IPS-18c (cell line): ENCODE data around the gene MANF.

ENCODE experiments used
- H3K4me3 ChIP-seq: 2 replicates; pipeline ENCODE4 v1.7.0; 2013; ENCODE audit warnings: low read depth, mild to moderate bottlenecking, low read length, moderate library complexity; ENCODE audit not compliant: insufficient read depth
- H3K9me3 ChIP-seq: one replicate; pipeline ENCODE4 v1.6.1; 2013; ENCODE audit warnings: mild to moderate bottlenecking, low read length, moderate library complexity; ENCODE audit not compliant: control insufficient read depth, insufficient read depth

Gene MANF

DNA sequence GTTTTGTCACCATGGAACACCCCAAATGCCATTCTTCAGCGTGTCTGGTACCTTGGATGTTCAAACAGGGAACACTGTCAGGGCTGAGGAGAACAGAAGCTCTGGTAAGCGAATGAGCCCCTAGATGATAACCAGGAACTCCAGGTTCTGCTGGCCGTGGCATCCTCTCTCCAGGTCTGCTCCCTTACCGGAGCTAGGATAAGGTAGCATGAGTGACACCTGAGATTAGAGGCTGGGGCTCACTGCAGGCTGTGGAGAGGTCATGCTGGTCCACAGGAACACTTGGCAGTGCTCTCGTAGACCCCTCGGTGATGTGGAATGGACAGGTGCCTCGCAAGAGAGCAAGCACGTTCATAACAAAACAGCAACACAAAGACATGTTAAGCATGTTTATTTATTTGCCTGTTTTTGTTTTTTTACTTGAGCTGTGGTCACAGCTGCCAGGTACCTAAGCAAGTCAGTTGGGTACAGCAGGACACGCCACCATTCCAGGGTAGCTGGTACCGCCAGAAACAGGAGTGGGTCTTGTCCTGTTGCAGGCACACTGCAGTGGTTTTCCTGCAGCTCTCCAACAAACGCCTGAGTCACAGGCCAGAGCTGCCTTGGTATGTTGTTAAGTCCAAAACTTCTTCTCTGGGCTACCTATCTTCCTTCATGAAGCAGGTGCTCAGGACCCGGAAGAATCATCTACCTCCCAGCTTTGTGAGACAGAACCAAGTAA lies 10.6 kb downstream of the MANF start:
- Histone ChIP-seq H3K9me3 (peaks cover 2% of the 10 kb centered on the region), H3K4me3 (no peak overlapping the region)

DNA sequence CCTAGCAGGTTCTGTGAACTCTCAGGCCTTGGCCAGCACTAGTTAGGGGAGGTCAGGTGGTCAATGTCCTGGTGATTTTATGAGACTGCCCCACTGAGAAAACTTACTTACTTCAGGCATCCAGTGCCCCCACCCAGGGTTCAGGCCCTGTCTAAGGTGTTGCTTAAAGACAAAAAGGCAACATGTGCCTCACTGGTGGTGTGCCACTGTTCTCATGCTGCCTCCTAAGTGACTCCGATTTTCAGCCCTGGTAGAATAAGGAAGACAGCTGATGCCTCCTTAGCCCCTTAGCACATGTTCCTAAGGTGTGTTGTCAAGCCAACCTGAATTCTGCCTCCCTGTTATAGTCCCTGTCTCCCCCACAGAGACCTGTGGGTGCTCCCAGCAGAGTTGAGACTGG lies 11.3 kb downstream of the MANF start:
- H3K9me3 ChIP-seq: peaks cover 2% of the 10 kb centered on the region
- no peak overlapping the region for H3K4me3 ChIP-seq

DNA sequence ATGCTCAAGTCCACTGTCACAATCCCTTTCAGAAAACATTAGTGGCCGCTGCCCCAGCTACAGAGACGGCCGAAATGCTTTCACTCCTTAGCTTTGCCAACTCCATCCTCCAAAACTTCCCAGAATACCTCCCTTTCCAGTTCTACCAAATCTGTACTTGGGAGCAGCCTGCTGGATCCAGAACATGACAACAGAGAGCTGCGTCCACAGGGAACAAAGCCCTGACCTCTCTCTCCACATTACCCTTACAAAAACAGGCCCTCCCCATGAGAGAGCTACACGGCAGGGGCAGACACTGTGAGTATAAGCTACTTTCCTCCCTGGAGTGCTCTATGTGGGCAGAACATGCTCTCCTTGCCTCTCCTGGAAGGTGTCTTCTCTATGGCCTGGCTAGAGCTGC lies 12.3 kb downstream of the MANF start:
- H3K4me3 ChIP-seq: no peak overlapping the region
- H3K9me3 ChIP-seq: no peaks in the 10 kb centered on the region

DNA sequence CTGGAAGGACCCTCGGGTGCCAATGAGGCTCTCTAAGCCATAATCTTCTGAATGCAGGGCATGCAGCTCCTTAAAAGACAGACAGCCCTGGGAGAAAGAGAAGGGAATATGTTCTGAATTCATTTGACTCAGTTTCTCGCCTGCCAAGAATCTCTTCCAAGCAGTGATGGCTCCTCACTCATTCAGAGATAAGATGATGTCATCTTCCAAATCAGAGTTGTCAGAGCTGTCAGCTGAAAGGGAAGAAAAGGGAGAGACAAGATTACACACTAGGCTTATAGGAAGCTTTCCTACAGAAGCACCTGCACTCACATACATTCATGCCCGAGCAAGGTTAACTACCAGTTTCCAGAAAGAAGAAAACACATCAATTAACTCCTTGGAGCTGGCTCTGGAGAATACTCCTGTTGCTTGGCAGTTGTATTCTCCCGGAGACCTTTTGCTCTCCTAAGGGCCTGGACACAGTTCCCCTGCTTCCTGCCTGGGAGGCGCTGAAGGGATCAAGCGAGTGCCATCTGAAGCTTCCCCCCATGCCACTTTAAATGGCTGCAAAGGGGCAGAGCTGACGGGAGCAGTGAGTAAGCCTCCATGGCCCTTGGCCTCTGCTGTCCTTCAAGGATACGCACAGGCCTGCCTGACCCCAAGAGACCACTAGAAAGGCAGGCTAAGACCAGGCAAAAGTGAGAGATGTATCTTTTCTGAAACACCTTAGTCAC lies 13.7 kb downstream of the MANF start:
- H3K9me3 ChIP-seq: no peaks in the 10 kb centered on the region
- no peak overlapping the region for H3K4me3 ChIP-seq

DNA sequence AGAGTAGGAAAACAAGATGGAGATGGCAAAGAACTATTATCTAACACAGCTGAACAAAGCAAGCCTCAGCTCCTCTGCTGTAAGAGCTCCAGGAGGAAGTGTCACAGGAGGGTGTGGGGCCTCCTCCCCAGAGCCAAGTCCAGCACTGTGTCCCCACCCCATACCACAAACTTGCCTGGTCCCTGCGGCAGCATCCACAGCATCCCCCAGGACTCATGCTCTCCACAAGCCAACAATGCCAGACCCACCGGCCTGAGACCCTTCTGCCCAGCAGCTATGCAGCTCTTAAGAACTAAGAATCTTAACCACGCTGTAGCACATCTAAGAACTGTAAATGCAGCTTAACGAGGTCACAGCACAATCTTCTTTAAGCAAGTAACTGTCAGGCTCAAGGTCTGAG lies 15.1 kb downstream of the MANF start:
- Histone ChIP-seq H3K4me3 (no peak overlapping the region), H3K9me3 (no peaks in the 10 kb centered on the region)

DNA sequence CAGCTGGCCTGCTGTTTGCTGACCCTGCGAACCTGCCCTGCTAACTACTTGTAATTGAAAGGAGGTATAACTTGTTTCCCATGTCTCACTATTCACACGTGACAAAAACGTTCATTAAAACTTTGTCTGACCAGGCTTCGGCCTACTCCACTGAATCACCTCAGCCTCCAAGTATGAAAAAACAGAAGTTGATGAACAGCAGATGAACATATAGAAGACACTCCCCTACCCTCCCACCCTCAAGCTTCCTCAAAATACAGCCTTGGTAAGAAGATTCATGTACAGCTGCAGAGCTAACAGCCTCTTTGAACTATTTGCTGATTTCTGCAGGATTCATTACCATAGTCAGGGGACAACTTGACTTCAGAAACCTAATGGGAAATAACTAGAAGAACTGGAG lies 16.6 kb downstream of the MANF start:
- Histone ChIP-seq H3K4me3 (no peak overlapping the region), H3K9me3 (no peaks in the 10 kb centered on the region)

DNA sequence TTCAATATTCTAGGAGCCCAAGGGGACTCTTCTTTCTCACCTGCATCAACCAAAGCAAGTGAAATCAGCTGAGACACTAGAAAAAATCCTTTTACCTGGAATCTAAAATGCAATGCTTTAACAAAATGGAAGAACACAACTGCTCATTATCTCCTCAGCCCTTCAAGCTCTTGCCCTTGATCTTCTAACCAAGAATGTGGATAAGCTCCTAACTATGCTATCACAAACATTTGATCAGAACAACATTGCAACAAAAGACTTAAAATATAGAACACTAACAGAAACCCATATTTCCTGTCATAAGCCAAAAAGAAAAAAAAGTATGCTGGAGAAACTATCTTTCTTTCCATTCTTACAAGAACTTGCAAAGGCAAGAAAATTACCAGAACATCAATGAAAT lies 18.6 kb downstream of the MANF start:
- Histone ChIP-seq H3K4me3 (no peak overlapping the region), H3K9me3 (no peaks in the 10 kb centered on the region)

DNA sequence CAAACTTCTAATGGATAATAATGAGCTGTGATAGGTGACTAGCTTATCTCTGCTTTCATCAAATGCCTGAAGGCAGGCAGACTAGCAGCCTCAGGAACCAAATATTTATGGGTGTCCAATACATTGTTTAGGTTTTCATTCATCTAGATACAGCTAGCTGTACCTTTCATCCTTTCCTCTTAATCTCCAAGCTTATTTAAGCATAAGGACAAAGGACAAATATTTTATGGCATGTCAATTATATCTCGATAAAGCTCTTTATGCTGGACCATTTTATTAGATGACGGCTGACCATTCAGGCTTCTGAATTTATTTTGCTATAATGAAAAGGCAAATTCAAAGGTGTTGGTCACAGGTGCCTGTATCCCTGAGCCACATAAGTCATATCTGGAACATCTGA lies 22.9 kb downstream of the MANF start:
- Histone ChIP-seq H3K4me3 (no peak overlapping the region), H3K9me3 (no peaks in the 10 kb centered on the region)

DNA sequence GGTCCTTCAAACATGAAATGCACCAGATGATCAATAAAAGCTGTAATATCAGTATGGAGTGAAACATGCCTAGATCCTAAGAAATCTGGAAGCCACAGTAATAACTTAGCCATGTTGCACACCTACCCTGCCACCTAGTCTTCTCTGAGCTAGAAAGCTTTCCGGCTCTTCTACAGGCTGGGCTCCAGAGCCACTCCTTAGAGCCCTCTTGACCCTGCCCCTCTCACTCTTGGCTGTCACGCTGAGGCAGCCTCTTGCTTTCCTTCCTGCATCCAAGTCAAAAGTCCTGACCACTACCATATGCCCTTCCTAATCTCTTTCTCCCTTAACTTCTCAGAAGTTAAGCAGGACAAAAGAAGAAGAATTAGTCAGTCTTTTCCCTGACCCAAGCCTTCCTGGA lies 23.7 kb downstream of the MANF start:
- Histone ChIP-seq H3K9me3 (no peaks in the 10 kb centered on the region), H3K4me3 (no peak overlapping the region)

DNA sequence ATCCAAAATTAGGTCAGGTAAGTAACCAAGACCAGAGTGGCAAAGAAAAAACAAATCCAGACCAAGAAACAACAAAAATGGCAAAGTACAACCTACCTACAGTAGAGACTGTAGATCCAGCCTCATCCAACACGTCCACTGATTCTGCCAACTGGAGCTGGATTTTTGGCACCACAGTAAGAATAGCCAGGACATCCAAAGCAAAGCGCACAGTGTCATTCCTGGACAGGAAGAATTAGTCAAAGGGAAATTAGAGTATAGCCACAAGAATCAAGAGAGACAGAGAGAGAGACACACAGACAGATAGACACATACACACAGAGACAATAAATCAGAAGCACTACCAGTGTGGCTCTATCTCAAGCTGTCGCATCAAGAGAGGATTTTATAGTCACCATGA lies 37.1 kb downstream of the MANF start:
- Histone ChIP-seq H3K9me3 (no peaks in the 10 kb centered on the region), H3K4me3 (no peak overlapping the region)

DNA sequence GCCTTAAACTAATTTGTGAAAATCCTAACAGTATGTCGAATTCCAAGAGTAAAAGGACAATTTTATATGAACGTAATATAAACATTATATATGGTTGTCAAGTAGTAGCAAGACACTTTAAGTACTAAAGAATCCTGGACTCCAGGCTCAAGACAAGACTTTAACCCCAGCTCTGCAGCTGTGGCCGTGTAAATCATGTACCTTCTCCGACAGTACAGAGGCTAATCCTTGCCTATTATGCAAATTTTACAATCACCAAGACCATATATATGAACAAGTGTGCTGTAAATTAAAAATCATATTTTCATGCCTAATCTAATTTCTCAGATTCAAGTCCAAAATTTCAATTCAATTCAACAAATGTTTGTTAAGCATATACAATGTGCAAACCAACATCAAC lies 41.8 kb downstream of the MANF start:
- Histone ChIP-seq H3K9me3 (no peaks in the 10 kb centered on the region), H3K4me3 (no peak overlapping the region)

DNA sequence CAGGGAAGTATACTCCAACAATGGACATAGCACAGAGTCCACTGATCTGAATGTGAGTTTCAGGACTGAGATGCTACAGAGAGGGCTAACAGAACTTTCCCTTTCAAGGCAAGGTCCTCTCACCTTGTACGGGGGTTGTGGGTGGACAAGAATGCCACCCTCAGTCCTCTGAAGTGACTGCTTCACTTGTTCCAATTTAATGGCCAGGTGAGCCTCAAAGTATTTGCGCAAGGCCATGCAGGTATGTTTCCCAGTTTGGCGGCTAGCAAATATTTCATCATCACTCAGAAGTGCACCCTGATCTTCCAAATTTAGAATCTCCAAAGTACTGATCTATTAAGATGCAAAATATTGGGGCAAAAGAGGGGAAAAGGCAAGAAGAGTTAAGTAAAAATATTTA lies 44.0 kb downstream of the MANF start:
- no peaks in the 10 kb centered on the region for H3K9me3 ChIP-seq

DNA sequence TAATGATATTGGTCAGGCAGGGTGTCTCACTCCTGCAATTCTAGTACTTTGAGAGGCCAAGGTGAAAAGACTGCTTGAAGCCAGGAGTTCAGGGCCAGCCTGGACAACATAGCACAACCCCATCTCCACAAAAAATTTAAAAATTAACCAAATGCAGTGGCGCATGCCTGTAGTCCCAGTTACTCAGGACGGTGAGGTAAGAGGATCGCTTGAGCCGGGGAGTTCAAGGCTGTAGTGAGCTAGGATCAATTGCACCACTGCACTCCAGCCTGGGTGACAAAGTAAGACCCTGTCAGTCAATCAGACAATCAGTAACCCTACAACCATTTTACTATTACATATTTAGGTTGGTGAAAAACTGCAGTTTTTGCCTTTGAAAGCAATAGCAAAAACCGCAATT lies 49.0 kb downstream of the MANF start:
- no peak overlapping the region for H3K4me3 ChIP-seq
- H3K9me3 ChIP-seq: no peaks in the 10 kb centered on the region

More for the DNA sequence above, 44.0 kb downstream of the MANF start:
- no peak overlapping the region for H3K4me3 ChIP-seq

DNA sequence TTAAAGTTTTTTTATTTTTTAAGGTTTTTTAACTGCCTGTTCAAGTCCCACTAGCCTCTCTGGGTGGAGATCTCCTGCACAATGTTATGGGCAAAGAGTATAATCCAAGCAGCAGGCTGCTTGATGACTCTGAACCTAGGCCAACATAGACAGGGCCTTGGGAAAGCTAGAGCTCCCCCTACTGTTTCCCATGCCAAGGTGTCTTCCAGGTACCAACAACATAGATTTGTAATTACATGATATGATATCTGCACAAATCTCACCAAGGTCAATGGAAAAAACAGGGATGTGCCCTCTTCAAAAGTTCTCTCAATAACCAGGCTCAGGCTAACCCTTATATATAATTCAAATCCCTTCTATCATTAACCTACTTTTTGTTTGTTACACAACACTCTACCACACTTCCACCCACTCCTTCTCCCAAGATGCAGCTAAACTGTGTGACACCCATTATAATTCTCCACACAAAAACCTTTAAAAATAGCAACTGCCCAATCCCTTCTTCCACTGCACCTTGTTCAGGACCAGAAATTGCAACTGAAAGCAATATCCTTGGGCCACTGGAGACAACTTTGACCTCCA lies 49.7 kb downstream of the MANF start:
- no peaks in the 10 kb centered on the region for H3K9me3 ChIP-seq
- no peak overlapping the region for H3K4me3 ChIP-seq

DNA sequence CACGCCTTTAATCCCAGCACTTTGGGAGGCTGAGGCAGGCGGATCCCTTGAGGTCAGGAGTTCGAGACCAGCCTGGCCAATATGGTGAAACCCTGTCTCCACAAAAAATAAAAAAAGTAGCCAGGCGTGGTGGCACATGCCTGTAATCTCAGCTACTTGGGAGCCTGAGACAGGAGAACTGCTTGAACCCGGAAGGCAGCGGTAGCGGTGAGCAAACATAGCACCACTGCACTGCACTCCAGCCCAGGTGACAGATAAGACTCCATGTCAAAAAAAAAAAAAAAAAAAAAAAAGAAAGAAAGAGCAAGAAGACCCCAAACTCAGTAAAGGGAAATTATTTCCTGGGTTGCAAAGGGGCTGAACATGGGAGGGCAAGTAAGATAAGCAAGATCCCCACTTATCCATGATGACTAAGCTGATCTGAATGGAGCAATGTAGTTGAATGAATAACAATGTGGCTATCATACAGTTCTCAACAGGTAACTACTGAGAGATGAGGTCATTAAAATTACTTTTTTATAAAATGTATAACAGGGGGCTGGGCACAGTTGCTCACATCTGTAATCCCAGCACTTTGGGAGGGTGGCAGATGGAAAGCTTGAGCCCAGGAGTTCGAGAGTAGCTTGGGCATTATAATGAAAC lies 52.0 kb downstream of the MANF start:
- Histone ChIP-seq H3K4me3 (no peak overlapping the region), H3K9me3 (no peaks in the 10 kb centered on the region)
